Amygdala (tissue), 56 donors: Measurements from ENCODE around the gene ATG7.
"Not testable (repeated sequence)": the region's sequence is repeated elsewhere in the genome, so short reads cannot be mapped to it uniquely, and the experiment has no call there.

ENCODE experiments used
- DNase-seq, 56 donors: peaks; one replicate each; lab custom pipeline; 2025; lab: John Stamatoyannopoulos, UW

ATG7 gene

GRCh38 chr3:11581237-11582190 is 309.3 kb downstream of the ATG7 start:
- DNase-seq, result peak in 24 of 56 donors; percentile 37 to 85 (median 62)

GRCh38 chr3:11582191-11582968 is 310.2 kb downstream of the ATG7 start:
- peak in 50 of 56 donors; percentile 30 to 85 (median 66) for DNase-seq

- DNase-seq, result no peak
Measured at GRCh38 chr3:11583235-11583634, 311.0 kb downstream of the ATG7 start.

- DNase-seq, result no peak
Measured at GRCh38 chr3:11583638-11584046, 311.4 kb downstream of the ATG7 start.

GRCh38 chr3:11584570-11584969 is 312.4 kb downstream of the ATG7 start:
- no peak for DNase-seq

- DNase-seq, result no peak
Measured at GRCh38 chr3:11587766-11588165, 315.6 kb downstream of the ATG7 start.

GRCh38 chr3:11588338-11588737 is 316.1 kb downstream of the ATG7 start:
- DNase-seq, result no peak

GRCh38 chr3:11588755-11589154 is 316.6 kb downstream of the ATG7 start:
- no peak for DNase-seq

- DNase-seq, result no peak
Measured at GRCh38 chr3:11589706-11590105, 317.5 kb downstream of the ATG7 start.

GRCh38 chr3:11591002-11591355 is 318.8 kb downstream of the ATG7 start:
- DNase-seq, result no peak

- DNase-seq, result peak in 51 of 56 donors; percentile 29 to 93 (median 71)
Measured at GRCh38 chr3:11591391-11592282, 319.4 kb downstream of the ATG7 start.

- peak in 4 of 56 donors; percentile 30 to 43 (median 36) for DNase-seq
Measured at GRCh38 chr3:11592445-11593298, 320.5 kb downstream of the ATG7 start.

- DNase-seq, result no peak
Measured at GRCh38 chr3:11593318-11594034, 321.3 kb downstream of the ATG7 start.

GRCh38 chr3:11595024-11595423 is 322.8 kb downstream of the ATG7 start:
- not testable (repeated sequence) for DNase-seq

- DNase-seq, result peak in 1 of 56 donors; percentile 41
Measured at GRCh38 chr3:11596387-11596786, 324.2 kb downstream of the ATG7 start.

- peak in 7 of 56 donors; percentile 43 to 54 (median 47) for DNase-seq
Measured at GRCh38 chr3:11600501-11601282, 328.5 kb downstream of the ATG7 start.

GRCh38 chr3:11601446-11602238 is 329.4 kb downstream of the ATG7 start:
- peak in 19 of 56 donors; percentile 36 to 72 (median 50) for DNase-seq
